ENCODE results near the gene LY86. TPM values are rescaled to one million over a fixed set of nuclear protein-coding genes. Genes with fewer than 3 reads are reported as not detected.

The LY86 gene
- total RNA-seq, 1 experiment from 2014 or later, result not detected

DNA sequence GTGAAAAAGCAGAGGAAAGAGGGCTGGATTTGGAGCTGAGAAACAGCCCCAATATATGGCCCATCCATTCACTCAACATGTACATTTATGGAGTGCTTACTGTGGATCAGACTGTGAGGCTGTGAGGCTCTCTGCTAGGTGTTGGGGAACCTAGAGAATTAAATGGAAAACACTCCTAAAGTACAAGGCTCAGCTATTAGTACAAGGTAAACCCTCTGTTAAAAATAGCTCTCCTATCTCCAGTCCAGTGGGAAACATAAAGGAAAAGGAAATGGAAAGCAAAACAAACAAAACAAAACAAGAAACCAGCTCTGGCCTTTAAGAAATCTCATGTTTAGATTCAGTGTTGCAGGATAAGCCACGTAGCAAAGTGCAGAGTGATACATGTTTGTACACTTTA lies 35.0 kb downstream of the LY86 start (continued):
- TF ChIP-seq, protein P1, sequence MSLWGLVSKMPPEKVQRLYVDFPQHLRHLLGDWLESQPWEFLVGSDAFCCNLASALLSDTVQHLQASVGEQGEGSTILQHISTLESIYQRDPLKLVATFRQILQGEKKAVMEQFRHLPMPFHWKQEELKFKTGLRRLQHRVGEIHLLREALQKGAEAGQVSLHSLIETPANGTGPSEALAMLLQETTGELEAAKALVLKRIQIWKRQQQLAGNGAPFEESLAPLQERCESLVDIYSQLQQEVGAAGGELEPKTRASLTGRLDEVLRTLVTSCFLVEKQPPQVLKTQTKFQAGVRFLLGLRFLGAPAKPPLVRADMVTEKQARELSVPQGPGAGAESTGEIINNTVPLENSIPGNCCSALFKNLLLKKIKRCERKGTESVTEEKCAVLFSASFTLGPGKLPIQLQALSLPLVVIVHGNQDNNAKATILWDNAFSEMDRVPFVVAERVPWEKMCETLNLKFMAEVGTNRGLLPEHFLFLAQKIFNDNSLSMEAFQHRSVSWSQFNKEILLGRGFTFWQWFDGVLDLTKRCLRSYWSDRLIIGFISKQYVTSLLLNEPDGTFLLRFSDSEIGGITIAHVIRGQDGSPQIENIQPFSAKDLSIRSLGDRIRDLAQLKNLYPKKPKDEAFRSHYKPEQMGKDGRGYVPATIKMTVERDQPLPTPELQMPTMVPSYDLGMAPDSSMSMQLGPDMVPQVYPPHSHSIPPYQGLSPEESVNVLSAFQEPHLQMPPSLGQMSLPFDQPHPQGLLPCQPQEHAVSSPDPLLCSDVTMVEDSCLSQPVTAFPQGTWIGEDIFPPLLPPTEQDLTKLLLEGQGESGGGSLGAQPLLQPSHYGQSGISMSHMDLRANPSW (CRISPR knock-in tag; conservative IDR thresholded peaks at IDR 0.05; ENCODE audit: low read depth), result no peak
- TF ChIP-seq EMX1 (CRISPR knock-in tag; IDR thresholded peaks at IDR 0.05), result no peak
- TF ChIP-seq JAZF1 (CRISPR knock-in tag; IDR thresholded peaks at IDR 0.05), result no peak

DNA sequence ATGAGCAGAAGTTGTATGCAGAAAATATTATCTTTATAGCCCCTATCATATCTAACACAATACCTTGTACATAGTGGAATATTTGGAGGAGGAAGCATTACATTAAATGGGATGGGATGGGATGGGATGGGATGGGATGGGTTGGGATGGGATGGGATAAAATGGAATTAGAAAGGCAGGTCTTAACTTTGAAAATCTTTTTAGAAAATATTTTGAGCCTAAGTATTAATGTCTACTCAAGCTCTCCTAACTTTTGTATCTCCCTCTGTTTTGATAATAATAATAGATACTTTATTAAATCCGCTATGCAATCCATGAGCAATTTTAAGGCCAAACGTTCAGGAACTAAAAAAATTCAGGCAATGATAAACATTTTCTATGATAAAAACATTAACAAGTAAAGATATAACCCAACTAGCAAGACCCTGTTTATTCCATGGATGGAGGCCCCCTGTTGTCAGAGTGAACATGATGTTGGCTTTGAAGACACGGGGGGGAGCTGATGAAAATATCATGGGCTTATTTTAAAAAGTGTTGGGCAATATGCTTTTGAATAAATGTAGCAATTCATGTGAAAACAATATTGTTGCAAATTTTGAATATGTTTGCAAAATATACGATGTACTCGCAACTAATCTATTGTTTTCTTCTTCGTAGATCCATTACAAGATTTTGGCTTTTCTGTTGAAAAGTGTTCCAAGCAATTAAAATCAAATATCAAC lies 35.9 kb downstream of the LY86 start:
- H3K27ac Mint-ChIP-seq, result no peak overlapping the region
- no peak overlapping the region for H3K4me3 Mint-ChIP-seq
- ATAC-seq (no peak), DNase-seq (ENCODE audit: low spot score) (no peak)
- no peaks in the 10 kb centered on the region for H3K9me3 Mint-ChIP-seq
- TF ChIP-seq RORB (CRISPR knock-in tag; IDR thresholded peaks at IDR 0.05), result no peak
- TF ChIP-seq, protein P2, sequence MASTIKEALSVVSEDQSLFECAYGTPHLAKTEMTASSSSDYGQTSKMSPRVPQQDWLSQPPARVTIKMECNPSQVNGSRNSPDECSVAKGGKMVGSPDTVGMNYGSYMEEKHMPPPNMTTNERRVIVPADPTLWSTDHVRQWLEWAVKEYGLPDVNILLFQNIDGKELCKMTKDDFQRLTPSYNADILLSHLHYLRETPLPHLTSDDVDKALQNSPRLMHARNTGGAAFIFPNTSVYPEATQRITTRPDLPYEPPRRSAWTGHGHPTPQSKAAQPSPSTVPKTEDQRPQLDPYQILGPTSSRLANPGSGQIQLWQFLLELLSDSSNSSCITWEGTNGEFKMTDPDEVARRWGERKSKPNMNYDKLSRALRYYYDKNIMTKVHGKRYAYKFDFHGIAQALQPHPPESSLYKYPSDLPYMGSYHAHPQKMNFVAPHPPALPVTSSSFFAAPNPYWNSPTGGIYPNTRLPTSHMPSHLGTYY (CRISPR knock-in tag; IDR thresholded peaks at IDR 0.05), result no peak
- TF ChIP-seq MYBL2 (CRISPR knock-in tag; IDR thresholded peaks at IDR 0.05), result no peak
- TF ChIP-seq, protein P3, sequence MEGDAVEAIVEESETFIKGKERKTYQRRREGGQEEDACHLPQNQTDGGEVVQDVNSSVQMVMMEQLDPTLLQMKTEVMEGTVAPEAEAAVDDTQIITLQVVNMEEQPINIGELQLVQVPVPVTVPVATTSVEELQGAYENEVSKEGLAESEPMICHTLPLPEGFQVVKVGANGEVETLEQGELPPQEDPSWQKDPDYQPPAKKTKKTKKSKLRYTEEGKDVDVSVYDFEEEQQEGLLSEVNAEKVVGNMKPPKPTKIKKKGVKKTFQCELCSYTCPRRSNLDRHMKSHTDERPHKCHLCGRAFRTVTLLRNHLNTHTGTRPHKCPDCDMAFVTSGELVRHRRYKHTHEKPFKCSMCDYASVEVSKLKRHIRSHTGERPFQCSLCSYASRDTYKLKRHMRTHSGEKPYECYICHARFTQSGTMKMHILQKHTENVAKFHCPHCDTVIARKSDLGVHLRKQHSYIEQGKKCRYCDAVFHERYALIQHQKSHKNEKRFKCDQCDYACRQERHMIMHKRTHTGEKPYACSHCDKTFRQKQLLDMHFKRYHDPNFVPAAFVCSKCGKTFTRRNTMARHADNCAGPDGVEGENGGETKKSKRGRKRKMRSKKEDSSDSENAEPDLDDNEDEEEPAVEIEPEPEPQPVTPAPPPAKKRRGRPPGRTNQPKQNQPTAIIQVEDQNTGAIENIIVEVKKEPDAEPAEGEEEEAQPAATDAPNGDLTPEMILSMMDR (IDR thresholded peaks at IDR 0.05), result no peak
- H3K36me3 Mint-ChIP-seq, result no peaks in the 10 kb centered on the region
- H3K4me1 Mint-ChIP-seq, result peaks cover 9% of the 10 kb centered on the region
- CTCF ChIA-PET, result no interaction called here
- H3K27me3 Mint-ChIP-seq (ENCODE audit: low read depth), result no peaks in the 10 kb centered on the region; the same call in 1 of the 2 replicates
- POLR2A ChIA-PET, result no interaction called here

DNA sequence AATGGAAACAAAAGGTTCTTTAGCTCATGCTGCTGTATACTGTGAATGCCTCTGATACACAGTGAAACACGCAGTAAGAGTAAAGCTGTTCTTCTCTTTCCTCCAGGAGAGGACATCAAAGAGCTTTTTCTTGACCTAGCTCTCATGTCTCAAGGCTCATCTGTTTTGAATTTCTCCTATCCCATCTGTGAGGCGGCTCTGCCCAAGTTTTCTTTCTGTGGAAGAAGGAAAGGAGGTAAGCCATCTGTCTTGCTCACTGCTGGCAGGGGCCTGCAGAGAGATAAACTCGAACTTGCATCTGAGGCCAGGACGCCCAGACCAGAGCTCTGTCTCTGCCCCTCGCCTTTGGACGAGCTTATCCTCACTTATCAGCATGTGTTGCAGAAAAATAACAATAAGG lies 37.7 kb downstream of the LY86 start:
- Mint-ChIP-seq H3K27me3 (ENCODE audit: low read depth) (no peaks in the 10 kb centered on the region; the same call in 1 of the 2 replicates), H3K4me1 (peaks cover 7% of the 10 kb centered on the region)
- TF ChIP-seq RORB (CRISPR knock-in tag; IDR thresholded peaks at IDR 0.05) (no peak), OVOL2 (CRISPR knock-in tag; IDR thresholded peaks at IDR 0.05; ENCODE audit: borderline replicate concordance) (no peak)

DNA sequence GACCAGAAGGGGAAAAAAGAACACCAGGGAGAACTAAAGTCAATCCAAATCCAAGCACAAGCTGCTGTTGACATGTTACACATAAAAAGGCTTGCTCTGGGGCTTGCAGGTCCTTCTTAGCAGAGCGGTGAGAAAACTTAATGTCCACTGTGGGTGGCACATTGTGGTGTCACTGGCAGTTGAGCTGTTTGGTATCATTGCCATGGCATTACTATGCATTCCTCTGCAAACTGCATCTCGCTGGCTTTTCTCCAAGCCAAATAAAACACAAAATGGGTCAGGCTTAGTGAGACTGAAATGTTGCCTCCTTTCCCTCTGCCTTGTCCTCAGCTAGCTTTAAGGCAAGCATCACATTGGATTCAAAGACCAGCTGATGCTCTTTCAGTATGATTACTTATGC lies 40.9 kb downstream of the LY86 start:
- no peak for TF ChIP-seq ETV6 (CRISPR knock-in tag; IDR thresholded peaks at IDR 0.05)
- H3K27ac Mint-ChIP-seq, result no peak overlapping the region
- ATAC-seq (no peak), DNase-seq (ENCODE audit: low spot score) (no peak)
- H3K9me3 Mint-ChIP-seq, result no peaks in the 10 kb centered on the region
- no peaks in the 10 kb centered on the region for H3K36me3 Mint-ChIP-seq
- peaks cover 11% of the 10 kb centered on the region for H3K4me1 Mint-ChIP-seq
- H3K4me3 Mint-ChIP-seq, result no peak overlapping the region
- no peaks in the 10 kb centered on the region; the same call in 1 of the 2 replicates for H3K27me3 Mint-ChIP-seq (ENCODE audit: low read depth)
- POLR2A ChIA-PET, result no interaction called here
- CTCF ChIA-PET, result no interaction called here

More for the DNA sequence above, 37.7 kb downstream of the LY86 start:
- ChIA-PET CTCF (interaction anchor here (0.9 kb wide), 2 partner anchors 12 to 98 kb away, joined by 3 read pairs; no protein-coding TSS in a partner anchor), POLR2A (interaction anchor here (0.6 kb wide), 1 partner anchor 824 kb away, joined by 3 read pairs; no protein-coding TSS in a partner anchor)
- no peak overlapping the region for H3K4me3 Mint-ChIP-seq
- H3K36me3 Mint-ChIP-seq, result no peaks in the 10 kb centered on the region
- no peak for ATAC-seq
- H3K9me3 Mint-ChIP-seq, result no peaks in the 10 kb centered on the region
- no peak for DNase-seq (ENCODE audit: low spot score)
- H3K27ac Mint-ChIP-seq, result no peak overlapping the region

DNA sequence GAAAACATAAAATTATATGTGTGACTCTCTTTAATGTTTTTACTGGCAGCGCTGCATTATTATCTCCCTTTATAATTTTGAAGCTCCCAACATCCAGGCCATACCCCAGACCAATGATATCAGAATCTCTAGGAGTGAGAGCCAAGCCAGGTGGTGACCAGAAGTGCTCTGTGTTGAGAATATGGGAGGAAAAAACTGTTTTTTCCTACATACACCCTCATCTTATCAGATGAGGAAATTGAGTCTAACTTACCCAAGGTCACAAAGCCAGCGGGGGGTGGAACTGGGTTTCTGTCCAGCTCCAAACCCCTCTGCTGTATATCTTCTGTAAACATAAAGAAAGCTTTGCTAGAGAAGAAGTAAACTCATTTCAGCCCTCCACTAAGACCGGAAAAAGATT lies 42.5 kb downstream of the LY86 start:
- ATAC-seq (no peak), DNase-seq (ENCODE audit: low spot score) (no peak)
- no peaks in the 10 kb centered on the region for H3K9me3 Mint-ChIP-seq
- CTCF ChIA-PET, result interaction anchor here (1.0 kb wide), 1 partner anchor 66 kb away, joined by 3 read pairs; no protein-coding TSS in a partner anchor
- H3K27me3 Mint-ChIP-seq (ENCODE audit: low read depth), result no peaks in the 10 kb centered on the region; the same call in 1 of the 2 replicates
- POLR2A ChIA-PET, result no interaction called here
- peaks cover 25% of the 10 kb centered on the region for H3K4me1 Mint-ChIP-seq
- no peak overlapping the region for H3K27ac Mint-ChIP-seq
- H3K4me3 Mint-ChIP-seq, result no peak overlapping the region
- H3K36me3 Mint-ChIP-seq, result no peaks in the 10 kb centered on the region
- TF ChIP-seq TEAD1 (CRISPR knock-in tag; IDR thresholded peaks at IDR 0.05) (no peak), SMAD3 (CRISPR knock-in tag; IDR thresholded peaks at IDR 0.05; ENCODE audit: borderline replicate concordance) (no peak), ZNF423 (CRISPR knock-in tag; IDR thresholded peaks at IDR 0.05) (no peak), GTF2I (CRISPR knock-in tag; conservative IDR thresholded peaks at IDR 0.05) (no peak), MXD4 (CRISPR knock-in tag; IDR thresholded peaks at IDR 0.05; ENCODE audit: borderline replicate concordance) (no peak), GABPB1 (CRISPR knock-in tag; IDR thresholded peaks at IDR 0.05) (no peak), MYBL2 (CRISPR knock-in tag; IDR thresholded peaks at IDR 0.05) (no peak), ZNF317 (CRISPR knock-in tag; IDR thresholded peaks at IDR 0.05; ENCODE audit: borderline replicate concordance, low read depth) (no peak)
- TF ChIP-seq, protein P4, sequence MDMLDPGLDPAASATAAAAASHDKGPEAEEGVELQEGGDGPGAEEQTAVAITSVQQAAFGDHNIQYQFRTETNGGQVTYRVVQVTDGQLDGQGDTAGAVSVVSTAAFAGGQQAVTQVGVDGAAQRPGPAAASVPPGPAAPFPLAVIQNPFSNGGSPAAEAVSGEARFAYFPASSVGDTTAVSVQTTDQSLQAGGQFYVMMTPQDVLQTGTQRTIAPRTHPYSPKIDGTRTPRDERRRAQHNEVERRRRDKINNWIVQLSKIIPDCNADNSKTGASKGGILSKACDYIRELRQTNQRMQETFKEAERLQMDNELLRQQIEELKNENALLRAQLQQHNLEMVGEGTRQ (CRISPR knock-in tag; IDR thresholded peaks at IDR 0.05), result no peak
- TF ChIP-seq, protein P5, sequence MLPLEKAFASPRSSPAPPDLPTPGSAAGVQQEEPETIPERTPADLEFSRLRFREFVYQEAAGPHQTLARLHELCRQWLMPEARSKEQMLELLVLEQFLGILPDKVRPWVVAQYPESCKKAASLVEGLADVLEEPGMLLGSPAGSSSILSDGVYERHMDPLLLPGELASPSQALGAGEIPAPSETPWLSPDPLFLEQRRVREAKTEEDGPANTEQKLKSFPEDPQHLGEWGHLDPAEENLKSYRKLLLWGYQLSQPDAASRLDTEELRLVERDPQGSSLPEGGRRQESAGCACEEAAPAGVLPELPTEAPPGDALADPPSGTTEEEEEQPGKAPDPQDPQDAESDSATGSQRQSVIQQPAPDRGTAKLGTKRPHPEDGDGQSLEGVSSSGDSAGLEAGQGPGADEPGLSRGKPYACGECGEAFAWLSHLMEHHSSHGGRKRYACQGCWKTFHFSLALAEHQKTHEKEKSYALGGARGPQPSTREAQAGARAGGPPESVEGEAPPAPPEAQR (CRISPR knock-in tag; IDR thresholded peaks at IDR 0.05), result no peak
- TF ChIP-seq, protein P6, sequence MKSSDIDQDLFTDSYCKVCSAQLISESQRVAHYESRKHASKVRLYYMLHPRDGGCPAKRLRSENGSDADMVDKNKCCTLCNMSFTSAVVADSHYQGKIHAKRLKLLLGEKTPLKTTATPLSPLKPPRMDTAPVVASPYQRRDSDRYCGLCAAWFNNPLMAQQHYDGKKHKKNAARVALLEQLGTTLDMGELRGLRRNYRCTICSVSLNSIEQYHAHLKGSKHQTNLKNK (CRISPR knock-in tag; IDR thresholded peaks at IDR 0.05), result no peak

Measured in WTC11 (cell line).